Keratinocyte (primary cell): ENCODE data around the gene CENPP. TPM values are rescaled to one million over a fixed set of nuclear protein-coding genes. Genes with fewer than 3 reads are reported as not detected.

Source experiments
- DNase-seq: peaks from one replicate; pipeline ENCODE4 v3.0.0-alpha.2; 2011; ENCODE audit warnings: low read depth, missing footprints, low spot score
- FAIRE-seq: peaks from 2 replicates; lab custom pipeline; 2011; peaks lifted over from hg19 to GRCh38; lab: Jason Lieb, UNC
- H2AFZ ChIP-seq: 2 replicates; pipeline ENCODE4 v1.6.0; 2012; ENCODE audit warnings: low read length, control low read depth, inconsistent platforms; ENCODE audit not compliant: control insufficient read depth
- H3K27ac ChIP-seq: 2 replicates; pipeline ENCODE4 v1.5.1; 2011; ENCODE audit warnings: low read length; ENCODE audit not compliant: control insufficient read depth, insufficient read depth
- H3K27me3 ChIP-seq: 3 replicates; pipeline ENCODE4 v1.6.0; 2011; ENCODE audit warnings: low read length; ENCODE audit not compliant: control insufficient read depth, insufficient read depth; ENCODE audit errors: extremely low read depth
- H3K36me3 ChIP-seq, 2 experiments: 2 replicates in 1 of 2; 3 replicates in 1 of 2; pipeline ENCODE4 v1.5.1; 2011; ENCODE audit warnings: low read length in 2 of 2, mild to moderate bottlenecking in 1 of 2; ENCODE audit not compliant: control insufficient read depth in 2 of 2, insufficient read depth in 2 of 2; ENCODE audit errors: extremely low read depth in 1 of 2
- H3K4me1 ChIP-seq: 3 replicates; pipeline ENCODE4 v1.5.1; 2011; ENCODE audit warnings: low read length; ENCODE audit not compliant: control insufficient read depth, insufficient read depth; ENCODE audit errors: extremely low read depth
- H3K4me2 ChIP-seq: 3 replicates; pipeline ENCODE4 v1.6.0; 2011; ENCODE audit warnings: low read depth, low read length; ENCODE audit not compliant: control insufficient read depth, insufficient read depth; ENCODE audit errors: extremely low read depth
- H3K4me3 ChIP-seq, 3 experiments: fragments of 200-600 bp in 1 of 3; sonication (generic) in 1 of 3; 2 replicates in 2 of 3; 3 replicates in 1 of 3; pipeline ENCODE4 v1.5.1; 2011 to 2016; ENCODE audit warnings: low read length in 3 of 3, mild to moderate bottlenecking in 3 of 3, control low read depth in 2 of 3, inconsistent platforms in 1 of 3, low read depth in 1 of 3, mixed read lengths in 1 of 3, mixed run types in 1 of 3, moderate library complexity in 1 of 3; ENCODE audit not compliant: control insufficient read depth in 2 of 3, insufficient read depth in 2 of 3; ENCODE audit errors: extremely low read depth in 1 of 3
- H3K79me2 ChIP-seq: 2 replicates; pipeline ENCODE4 v1.6.0; 2012; ENCODE audit warnings: low read length; ENCODE audit not compliant: control insufficient read depth, insufficient read depth
- H3K9ac ChIP-seq: 3 replicates; pipeline ENCODE4 v1.6.0; 2011; ENCODE audit warnings: low read length; ENCODE audit not compliant: control insufficient read depth, insufficient read depth; ENCODE audit errors: extremely low read depth
- H3K9me1 ChIP-seq: 3 replicates; pipeline ENCODE4 v1.6.0; 2011; ENCODE audit warnings: low read length; ENCODE audit not compliant: control insufficient read depth, insufficient read depth; ENCODE audit errors: extremely low read depth
- H3K9me3 ChIP-seq: 2 replicates; pipeline ENCODE4 v1.5.1; 2012; ENCODE audit warnings: low read depth, low read length; ENCODE audit not compliant: control insufficient read depth
- H4K20me1 ChIP-seq: 3 replicates; pipeline ENCODE4 v1.6.0; 2011; ENCODE audit warnings: low read length; ENCODE audit not compliant: control insufficient read depth, insufficient read depth; ENCODE audit errors: extremely low read depth
- EZH2 ChIP-seq: IDR thresholded peaks from one replicate; pipeline ENCODE4 v1.6.1; 2012; ENCODE audit warnings: inconsistent platforms, mild to moderate bottlenecking, low read length, moderate library complexity
- dilution Hi-C: fragments of 300-500 bp; cut with MboI; formaldehyde crosslinking; loops from one replicate; pipeline ENCODE4 v1.7.0; 2020; ENCODE audit warnings: low sequenced_read_pairs; ENCODE audit not compliant: extremely low pct_ligation_motif_present
- polyA plus RNA-seq, 5 experiments: library from polyadenylated mRNA; depleted of rRNA in 3 of 5; stranded (reverse) in 3 of 5; stranded (forward) in 1 of 5; unstranded in 1 of 5; fragments of >200 nt; gene quantifications; 1 replicate in 1 of 5; 2 replicates in 3 of 5; 3 replicates in 1 of 5; pipeline versions ENCODE4 v1.2.1 to v1.2.3, GENCODE V29; 2011 to 2012; ENCODE audit warnings: missing spikeins in 2 of 5, low read depth in 1 of 5, low replicate concordance in 1 of 5
- TF ChIP-seq, protein P1 (sequence below), 3 experiments: IDR thresholded peaks in 1 of 3; conservative IDR thresholded peaks in 1 of 3; optimal IDR thresholded peaks in 1 of 3; 2 replicates in 2 of 3; 3 replicates in 1 of 3; pipeline versions ENCODE3 to v1.5.1; 2011; ENCODE audit warnings: low read length in 3 of 3, mild to moderate bottlenecking in 3 of 3, moderate library complexity in 2 of 3, control low read depth in 1 of 3, inconsistent platforms in 1 of 3; ENCODE audit not compliant: insufficient read depth in 2 of 3; ENCODE audit errors: extremely low read depth in 1 of 3

CENPP gene
- polyA plus RNA-seq, 1 donor (not counting 4 experiments of a cell fraction or from before 2014, with no cell fraction given) = 6.7 TPM

DNA sequence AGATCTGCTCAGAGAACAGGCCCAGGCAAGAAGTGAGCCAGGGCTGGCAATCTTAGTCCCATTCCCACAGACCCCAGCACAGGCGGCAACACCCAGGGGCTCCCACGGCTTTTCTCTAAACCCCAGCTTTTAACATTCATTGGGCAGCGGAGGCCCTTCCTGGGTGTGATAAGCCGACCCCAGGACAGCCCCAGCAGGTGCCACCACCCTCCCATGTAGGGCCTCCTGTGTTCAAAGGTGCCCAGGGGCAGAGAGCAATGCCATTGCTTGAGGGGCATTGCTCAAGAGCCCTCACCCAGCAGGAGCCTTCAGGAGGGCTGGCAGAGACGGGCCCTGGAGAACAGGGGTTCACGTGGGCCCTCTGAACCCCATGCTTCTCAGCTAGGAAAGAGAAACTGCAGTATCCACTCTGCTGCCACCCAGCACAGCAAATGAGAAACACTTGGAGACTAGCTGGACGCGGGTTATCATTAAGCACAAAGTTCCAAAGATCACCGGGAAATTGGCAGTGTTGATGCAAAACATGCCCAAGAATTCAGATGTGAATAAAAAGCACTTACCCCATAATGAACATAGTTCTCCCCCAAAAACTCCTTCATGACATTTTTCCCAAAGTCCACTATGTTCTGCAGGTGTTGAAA lies 330.3 kb downstream of the CENPP start:
- Histone ChIP-seq H3K4me3 (no peak overlapping the region), H3K27ac (peak overlapping the region; percentile 86), H3K4me2 (peak overlapping the region; percentile 57), H2AFZ (no peak overlapping the region), H4K20me1 (no peaks in the 10 kb centered on the region), H3K27me3 (no peaks in the 10 kb centered on the region), H3K36me3 (peaks cover 16 to 37% of the 10 kb centered on the region in 2 experiments), H3K79me2 (peaks cover 48% of the 10 kb centered on the region), H3K4me1 (peaks cover 36% of the 10 kb centered on the region), H3K9me1 (no peaks in the 10 kb centered on the region), H3K9me3 (no peaks in the 10 kb centered on the region), H3K9ac (peak overlapping the region; percentile 78)
- DNase-seq = no peak
- no peak for FAIRE-seq
- dilution Hi-C loops = no loop called here
- TF ChIP-seq, protein P1, sequence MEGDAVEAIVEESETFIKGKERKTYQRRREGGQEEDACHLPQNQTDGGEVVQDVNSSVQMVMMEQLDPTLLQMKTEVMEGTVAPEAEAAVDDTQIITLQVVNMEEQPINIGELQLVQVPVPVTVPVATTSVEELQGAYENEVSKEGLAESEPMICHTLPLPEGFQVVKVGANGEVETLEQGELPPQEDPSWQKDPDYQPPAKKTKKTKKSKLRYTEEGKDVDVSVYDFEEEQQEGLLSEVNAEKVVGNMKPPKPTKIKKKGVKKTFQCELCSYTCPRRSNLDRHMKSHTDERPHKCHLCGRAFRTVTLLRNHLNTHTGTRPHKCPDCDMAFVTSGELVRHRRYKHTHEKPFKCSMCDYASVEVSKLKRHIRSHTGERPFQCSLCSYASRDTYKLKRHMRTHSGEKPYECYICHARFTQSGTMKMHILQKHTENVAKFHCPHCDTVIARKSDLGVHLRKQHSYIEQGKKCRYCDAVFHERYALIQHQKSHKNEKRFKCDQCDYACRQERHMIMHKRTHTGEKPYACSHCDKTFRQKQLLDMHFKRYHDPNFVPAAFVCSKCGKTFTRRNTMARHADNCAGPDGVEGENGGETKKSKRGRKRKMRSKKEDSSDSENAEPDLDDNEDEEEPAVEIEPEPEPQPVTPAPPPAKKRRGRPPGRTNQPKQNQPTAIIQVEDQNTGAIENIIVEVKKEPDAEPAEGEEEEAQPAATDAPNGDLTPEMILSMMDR (optimal IDR thresholded peaks at IDR 0.05 in 1 of 3, IDR thresholded peaks at IDR 0.05 in 1 of 3, conservative IDR thresholded peaks at IDR 0.05 in 1 of 3; ENCODE audit: extremely low read depth in 1 of 3, insufficient read depth in 2 of 3, low read length in 3 of 3) = no peak
- no peak for TF ChIP-seq EZH2

DNA sequence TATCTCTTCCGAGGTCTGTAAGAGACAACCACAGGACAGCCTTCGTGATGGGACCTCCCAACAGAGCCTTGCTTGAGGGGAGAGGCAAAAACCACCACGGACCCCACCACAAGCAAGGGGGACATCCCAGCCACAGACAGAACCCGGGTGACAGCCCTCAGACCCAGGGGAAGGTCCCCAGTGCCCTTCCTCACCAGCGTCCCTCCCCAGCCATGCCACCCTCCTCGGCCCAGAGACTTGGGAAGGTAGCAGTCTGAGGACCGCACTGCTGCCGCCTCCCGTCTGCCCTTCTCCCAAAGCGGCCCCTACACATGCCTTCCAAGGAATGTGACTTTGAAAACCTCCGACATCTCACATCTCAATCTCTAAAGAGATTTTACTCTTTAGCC lies 330.8 kb downstream of the CENPP start:
- Histone ChIP-seq H4K20me1 (no peaks in the 10 kb centered on the region), H3K27ac (peak overlapping the region; percentile 86), H3K9ac (no peak overlapping the region), H3K27me3 (no peaks in the 10 kb centered on the region), H3K36me3 (peaks cover 14 to 32% of the 10 kb centered on the region in 2 experiments), H3K79me2 (peaks cover 51% of the 10 kb centered on the region), H3K4me2 (no peak overlapping the region), H3K4me1 (peaks cover 36% of the 10 kb centered on the region), H3K4me3 (no peak overlapping the region), H3K9me3 (no peaks in the 10 kb centered on the region), H3K9me1 (no peaks in the 10 kb centered on the region), H2AFZ (no peak overlapping the region)
- DNase-seq (no peak), FAIRE-seq (no peak)
- TF ChIP-seq, protein P1 (optimal IDR thresholded peaks at IDR 0.05 in 1 of 3, IDR thresholded peaks at IDR 0.05 in 1 of 3, conservative IDR thresholded peaks at IDR 0.05 in 1 of 3; ENCODE audit: extremely low read depth in 1 of 3, insufficient read depth in 2 of 3, low read length in 3 of 3) = no peak
- TF ChIP-seq EZH2 = no peak
- dilution Hi-C loops = no loop called here
